ENCODE data around the gene TMC6. TPM values are rescaled to one million over a fixed set of nuclear protein-coding genes. Genes with fewer than 3 reads are reported as not detected.

The TMC6 gene
- total and polyA plus RNA-seq, 2 of the 13 experiments (the other 11 are each of a cell fraction or from before 2014, with no cell fraction given) = 48.4 to 99.1 TPM

GRCh38 chr17:78137392-78138203, 9.0 kb upstream of the TMC6 start (continued):
- TF ChIP-seq, protein P1, sequence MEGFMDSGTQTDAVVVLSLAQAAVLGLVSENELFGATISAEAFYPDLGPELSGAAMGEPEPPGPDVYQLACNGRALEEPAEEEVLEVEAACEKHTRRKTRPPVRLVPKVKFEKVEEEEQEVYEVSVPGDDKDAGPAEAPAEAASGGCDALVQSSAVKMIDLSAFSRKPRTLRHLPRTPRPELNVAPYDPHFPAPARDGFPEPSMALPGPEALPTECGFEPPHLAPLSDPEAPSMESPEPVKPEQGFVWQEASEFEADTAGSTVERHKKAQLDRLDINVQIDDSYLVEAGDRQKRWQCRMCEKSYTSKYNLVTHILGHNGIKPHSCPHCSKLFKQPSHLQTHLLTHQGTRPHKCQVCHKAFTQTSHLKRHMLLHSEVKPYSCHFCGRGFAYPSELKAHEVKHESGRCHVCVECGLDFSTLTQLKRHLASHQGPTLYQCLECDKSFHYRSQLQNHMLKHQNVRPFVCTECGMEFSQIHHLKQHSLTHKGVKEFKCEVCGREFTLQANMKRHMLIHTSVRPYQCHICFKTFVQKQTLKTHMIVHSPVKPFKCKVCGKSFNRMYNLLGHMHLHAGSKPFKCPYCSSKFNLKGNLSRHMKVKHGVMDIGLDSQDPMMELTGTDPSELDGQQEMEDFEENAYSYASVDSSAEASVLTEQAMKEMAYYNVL (CRISPR knock-in tag; IDR thresholded peaks at IDR 0.05; ENCODE audit: borderline replicate concordance) = 0 out of 2 replicates have a peak, but pooled peaks have one; percentile 28
- TF ChIP-seq ZNF263 (CRISPR knock-in tag; IDR thresholded peaks at IDR 0.05) (peak; percentile 72), HNRNPH1 (optimal IDR thresholded peaks at IDR 0.05; ENCODE audit: low read depth, low read length) (no peak), POLR2AphosphoS5 (IDR thresholded peaks at IDR 0.05; ENCODE audit: low read depth, low read length) (no peak), ZNF296 (CRISPR knock-in tag; conservative IDR thresholded peaks at IDR 0.05) (no peak), PPARG (CRISPR knock-in tag; conservative IDR thresholded peaks at IDR 0.05) (no peak), ZFAT (CRISPR knock-in tag; conservative IDR thresholded peaks at IDR 0.05) (no peak), TBL1XR1 (IDR thresholded peaks at IDR 0.05; ENCODE audit: borderline replicate concordance, low read length, partially characterized antibody) (no peak), ZNF546 (CRISPR knock-in tag; conservative IDR thresholded peaks at IDR 0.05) (no peak), CTCF (CRISPR knock-in tag; IDR thresholded peaks at IDR 0.05) (peak; percentile 87), ZNF503 (CRISPR knock-in tag; IDR thresholded peaks at IDR 0.05) (no peak), SNAPC5 (CRISPR knock-in tag; IDR thresholded peaks at IDR 0.05; ENCODE audit: borderline replicate concordance) (no peak; the same call in 1 of the 2 replicates), ZNF556 (CRISPR knock-in tag; IDR thresholded peaks at IDR 0.05; ENCODE audit: borderline replicate concordance) (no peak; the same call in 1 of the 2 replicates), TCF12 (IDR thresholded peaks at IDR 0.05) (no peak), TCF12 (CRISPR knock-in tag; IDR thresholded peaks at IDR 0.05) (peak; percentile 73; the same call in 1 of the 2 replicates)
- TF ChIP-seq, protein P2, sequence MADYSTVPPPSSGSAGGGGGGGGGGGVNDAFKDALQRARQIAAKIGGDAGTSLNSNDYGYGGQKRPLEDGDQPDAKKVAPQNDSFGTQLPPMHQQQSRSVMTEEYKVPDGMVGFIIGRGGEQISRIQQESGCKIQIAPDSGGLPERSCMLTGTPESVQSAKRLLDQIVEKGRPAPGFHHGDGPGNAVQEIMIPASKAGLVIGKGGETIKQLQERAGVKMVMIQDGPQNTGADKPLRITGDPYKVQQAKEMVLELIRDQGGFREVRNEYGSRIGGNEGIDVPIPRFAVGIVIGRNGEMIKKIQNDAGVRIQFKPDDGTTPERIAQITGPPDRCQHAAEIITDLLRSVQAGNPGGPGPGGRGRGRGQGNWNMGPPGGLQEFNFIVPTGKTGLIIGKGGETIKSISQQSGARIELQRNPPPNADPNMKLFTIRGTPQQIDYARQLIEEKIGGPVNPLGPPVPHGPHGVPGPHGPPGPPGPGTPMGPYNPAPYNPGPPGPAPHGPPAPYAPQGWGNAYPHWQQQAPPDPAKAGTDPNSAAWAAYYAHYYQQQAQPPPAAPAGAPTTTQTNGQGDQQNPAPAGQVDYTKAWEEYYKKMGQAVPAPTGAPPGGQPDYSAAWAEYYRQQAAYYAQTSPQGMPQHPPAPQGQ (CRISPR knock-in tag; IDR thresholded peaks at IDR 0.05; ENCODE audit: borderline replicate concordance) = no peak
- TF ChIP-seq, protein P3, sequence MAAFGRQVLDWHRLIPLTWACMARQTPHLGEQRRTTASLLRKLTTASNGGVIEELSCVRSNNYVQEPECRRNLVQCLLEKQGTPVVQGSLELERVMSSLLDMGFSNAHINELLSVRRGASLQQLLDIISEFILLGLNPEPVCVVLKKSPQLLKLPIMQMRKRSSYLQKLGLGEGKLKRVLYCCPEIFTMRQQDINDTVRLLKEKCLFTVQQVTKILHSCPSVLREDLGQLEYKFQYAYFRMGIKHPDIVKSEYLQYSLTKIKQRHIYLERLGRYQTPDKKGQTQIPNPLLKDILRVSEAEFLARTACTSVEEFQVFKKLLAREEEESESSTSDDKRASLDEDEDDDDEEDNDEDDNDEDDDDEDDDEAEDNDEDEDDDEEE (CRISPR knock-in tag; IDR thresholded peaks at IDR 0.05) = no peak

Measured in HepG2 (cell line).